Measurements from ENCODE around the gene MRM2.

MRM2 gene

GRCh38 chr7:2219606-2220005, 22.4 kb downstream of the MRM2 start:
- ChIA-PET POLR2A (interaction anchor here (0.6 kb wide), 1 partner anchor 51 kb away, joined by 7 read pairs; no protein-coding TSS in a partner anchor), CTCF (no interaction called here)
- TF ChIP-seq CTCF (IDR thresholded peaks at IDR 0.05; ENCODE audit: control extremely low read depth, extremely low read depth, low read depth, missing control alignments), result no peak
- no peak for DNase-seq (ENCODE audit: extremely low spot score)

- ChIA-PET POLR2A (no interaction called here), CTCF (no interaction called here)
- TF ChIP-seq CTCF (IDR thresholded peaks at IDR 0.05; ENCODE audit: control extremely low read depth, extremely low read depth, low read depth, missing control alignments), result no peak
- DNase-seq (ENCODE audit: extremely low spot score), result no peak
Observed at GRCh38 chr7:2219136-2219535, 22.9 kb downstream of the MRM2 start.

- no peak for DNase-seq (ENCODE audit: extremely low spot score)
- CTCF ChIA-PET, result no interaction called here
- TF ChIP-seq CTCF (IDR thresholded peaks at IDR 0.05; ENCODE audit: control extremely low read depth, extremely low read depth, low read depth, missing control alignments), result no peak
- POLR2A ChIA-PET, result no interaction called here
Observed at GRCh38 chr7:2218444-2218785, 23.6 kb downstream of the MRM2 start.

GRCh38 chr7:2217716-2218443, 24.1 kb downstream of the MRM2 start:
- ChIA-PET POLR2A (no interaction called here), CTCF (no interaction called here)
- DNase-seq (ENCODE audit: extremely low spot score), result no peak
- no peak for TF ChIP-seq CTCF (IDR thresholded peaks at IDR 0.05; ENCODE audit: control extremely low read depth, extremely low read depth, low read depth, missing control alignments)

- ChIA-PET CTCF (no interaction called here), POLR2A (no interaction called here)
- DNase-seq (ENCODE audit: extremely low spot score), result no peak
- TF ChIP-seq CTCF (IDR thresholded peaks at IDR 0.05; ENCODE audit: control extremely low read depth, extremely low read depth, low read depth, missing control alignments), result no peak
Observed at GRCh38 chr7:2217206-2217605, 24.8 kb downstream of the MRM2 start.

- DNase-seq (ENCODE audit: extremely low spot score), result no peak
- POLR2A ChIA-PET, result no interaction called here
- TF ChIP-seq CTCF (IDR thresholded peaks at IDR 0.05; ENCODE audit: control extremely low read depth, extremely low read depth, low read depth, missing control alignments), result no peak
- CTCF ChIA-PET, result interaction anchor here (1.1 to 2.6 kb wide), 2 partner anchors 8 to 132 kb away, joined by 3 to 7 read pairs; no protein-coding TSS in a partner anchor
Observed at GRCh38 chr7:2215851-2216250, 26.2 kb downstream of the MRM2 start.

All from GM10248 (cell line).